Hematopoietic multipotent progenitor cell treated with erythropoietin and hydrocortisone succinate and interleukin-3 and kit ligand, for 8 days (in vitro differentiated cells): ENCODE results near the gene ERC2.

Experiments
- DNase-seq: peaks from one replicate; pipeline ENCODE4 v3.0.0-alpha.2; 2015

Gene ERC2

DNA sequence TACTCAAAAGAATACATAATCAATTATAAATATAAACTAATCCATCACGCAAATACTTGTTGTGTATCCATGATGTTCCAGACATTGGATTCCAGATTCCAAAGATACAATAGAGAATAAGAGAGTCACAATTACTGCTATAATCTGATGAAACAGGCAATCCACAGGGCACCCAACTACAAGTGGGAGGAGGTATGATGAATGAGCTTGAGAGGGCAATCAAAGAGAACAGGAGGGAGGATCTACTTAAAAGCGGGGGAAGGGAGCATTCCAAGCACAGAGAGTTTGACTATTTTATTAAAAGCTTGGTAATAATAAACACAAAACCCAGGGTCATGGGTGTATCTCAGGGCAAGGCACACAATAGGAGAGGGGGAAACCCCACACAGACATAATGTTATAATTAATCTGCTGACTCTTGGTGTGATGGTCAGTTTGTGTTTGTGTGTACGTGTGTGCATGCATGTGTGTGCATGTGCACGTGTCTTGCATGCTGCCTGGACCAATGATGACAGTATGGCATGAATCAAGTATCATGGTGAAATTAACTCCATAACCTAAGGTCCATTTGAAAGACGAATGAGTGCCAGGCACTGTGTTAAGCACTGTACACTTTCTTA is 655.8 kb downstream of the ERC2 start:
- no peak for DNase-seq

DNA sequence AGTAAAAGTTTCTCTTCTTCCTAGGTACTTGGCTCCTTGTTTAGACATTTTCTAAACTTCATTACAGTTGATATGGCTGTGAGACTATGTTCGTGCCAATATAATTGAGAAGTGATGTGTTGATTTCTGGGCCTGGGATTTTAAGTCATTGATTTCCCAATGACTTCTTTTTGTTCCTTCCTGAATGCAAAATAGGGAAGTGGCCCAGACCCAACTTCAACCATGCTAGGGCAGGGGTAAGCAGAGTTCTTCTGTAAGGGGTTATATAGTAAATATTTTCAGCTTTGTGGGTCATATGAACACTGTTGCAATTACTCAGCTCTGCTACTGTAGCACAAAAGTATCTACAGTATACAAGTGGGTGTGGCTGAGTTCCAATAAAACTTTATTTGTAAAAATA is 661.1 kb downstream of the ERC2 start:
- DNase-seq: no peak

DNA sequence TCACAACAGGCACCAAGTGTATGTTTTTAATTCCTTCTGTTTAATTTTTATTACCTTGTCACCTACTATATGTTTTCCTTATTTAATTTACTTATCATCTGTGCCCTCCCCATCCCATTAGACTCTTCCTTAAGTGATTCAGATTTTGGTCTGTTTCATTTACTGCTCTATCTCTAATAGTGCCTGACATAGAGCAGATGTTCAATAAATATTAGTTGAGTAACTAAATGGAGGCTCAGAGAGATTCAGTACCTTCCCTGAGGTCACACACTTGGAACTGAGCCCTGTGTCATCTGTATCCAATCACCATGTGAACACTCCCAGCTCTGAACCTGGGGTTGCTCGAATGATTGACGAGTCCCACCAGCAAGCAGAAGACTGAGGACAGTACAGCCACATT is 663.1 kb downstream of the ERC2 start:
- no peak for DNase-seq

DNA sequence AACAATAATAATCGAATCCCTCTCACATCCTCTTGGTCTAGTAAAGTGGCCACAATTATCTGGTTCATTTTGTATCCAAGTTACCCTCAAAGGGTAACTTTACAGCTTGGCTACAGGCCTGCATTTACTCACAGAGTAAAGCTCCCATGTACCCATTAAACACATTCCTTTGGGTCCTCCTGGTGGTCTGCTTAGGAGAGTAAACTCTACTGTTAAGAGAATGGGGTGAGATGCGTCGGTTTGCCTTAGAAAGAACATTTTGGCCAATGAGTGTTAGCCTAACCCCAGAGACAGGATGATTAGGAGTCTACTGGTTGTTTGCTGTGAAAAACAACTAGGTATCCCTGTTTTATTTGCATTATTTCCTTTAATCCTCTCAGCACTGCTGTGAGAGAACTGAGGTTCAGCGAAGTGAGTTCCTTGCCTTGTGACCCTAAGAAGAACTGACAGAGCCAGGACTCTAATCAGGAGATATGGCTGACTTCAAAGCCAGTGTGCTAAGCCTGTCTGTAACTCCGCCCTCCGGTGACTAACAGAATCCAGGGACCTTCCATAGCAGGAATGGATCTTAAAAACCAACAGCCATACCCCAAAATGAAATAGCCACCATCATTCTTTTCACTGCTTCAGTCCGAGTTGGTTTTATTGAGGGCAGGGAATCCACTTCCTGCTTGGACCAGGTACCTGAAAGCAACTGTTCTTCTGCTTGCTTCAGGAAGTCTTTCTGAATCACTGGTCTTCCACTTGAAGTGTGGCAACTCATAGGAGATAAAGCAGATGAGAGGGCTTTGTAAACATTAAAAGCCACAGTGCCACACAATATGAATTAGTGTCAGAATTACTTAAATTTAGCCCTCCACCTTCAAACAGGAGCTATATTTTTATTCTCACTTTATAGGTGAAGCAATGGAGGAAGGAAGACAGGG is 663.8 kb downstream of the ERC2 start:
- DNase-seq: no peak

DNA sequence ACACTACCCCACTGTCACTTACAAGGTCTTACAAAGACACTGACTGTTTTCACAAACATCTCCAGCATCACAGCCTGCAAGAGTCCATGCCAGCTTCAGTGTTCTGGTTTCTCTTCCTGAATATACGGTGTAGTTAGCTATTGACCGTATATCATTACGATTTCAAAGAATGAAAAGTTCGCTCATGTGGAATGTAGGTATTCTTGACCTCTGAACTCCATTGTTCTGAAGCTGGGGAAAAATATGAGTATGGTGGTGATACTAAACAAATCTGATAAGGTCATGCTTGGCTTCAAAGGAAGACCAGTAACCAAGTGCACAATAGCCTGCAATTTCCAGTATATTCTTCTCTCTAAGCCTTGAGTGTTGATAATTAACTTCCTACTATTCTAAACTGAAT is 665.5 kb downstream of the ERC2 start:
- no peak for DNase-seq

DNA sequence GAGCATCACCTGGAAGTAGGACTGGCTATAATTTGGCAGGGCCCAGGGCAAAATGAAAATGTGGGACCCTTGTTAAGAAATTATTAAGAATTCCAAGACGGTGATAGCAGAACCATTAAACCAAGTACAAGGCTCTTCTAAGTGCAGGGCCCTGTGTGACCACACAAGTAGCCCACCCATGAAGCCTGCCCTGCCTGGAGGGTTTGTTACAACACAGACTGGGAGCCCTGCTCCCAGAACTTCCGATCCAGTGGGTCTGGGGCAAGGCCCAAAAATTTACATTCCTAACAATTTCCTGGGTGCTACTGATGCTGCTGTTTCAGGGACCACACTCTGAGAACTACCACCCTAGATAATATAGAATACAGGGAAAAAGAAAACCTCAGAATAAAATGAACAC is 666.6 kb downstream of the ERC2 start:
- no peak for DNase-seq

DNA sequence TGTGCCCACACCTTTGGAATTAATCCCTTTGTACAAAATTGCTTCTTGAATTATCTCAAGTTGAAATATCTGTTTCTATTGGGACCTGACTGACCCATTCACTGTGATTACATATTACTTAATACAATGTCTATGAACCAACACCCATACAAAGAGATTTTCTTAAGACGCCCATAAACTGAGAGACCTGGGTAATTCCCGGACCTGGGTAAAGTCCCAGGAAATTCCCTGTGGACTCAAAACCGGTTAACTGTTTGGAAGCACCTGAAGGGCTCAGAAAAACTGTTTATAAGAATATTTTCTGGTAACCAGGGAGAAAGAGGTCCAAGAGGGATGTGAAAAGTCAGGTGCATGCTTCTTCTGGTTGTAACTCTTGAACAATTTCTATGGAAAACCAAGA is 667.2 kb downstream of the ERC2 start:
- no peak for DNase-seq

DNA sequence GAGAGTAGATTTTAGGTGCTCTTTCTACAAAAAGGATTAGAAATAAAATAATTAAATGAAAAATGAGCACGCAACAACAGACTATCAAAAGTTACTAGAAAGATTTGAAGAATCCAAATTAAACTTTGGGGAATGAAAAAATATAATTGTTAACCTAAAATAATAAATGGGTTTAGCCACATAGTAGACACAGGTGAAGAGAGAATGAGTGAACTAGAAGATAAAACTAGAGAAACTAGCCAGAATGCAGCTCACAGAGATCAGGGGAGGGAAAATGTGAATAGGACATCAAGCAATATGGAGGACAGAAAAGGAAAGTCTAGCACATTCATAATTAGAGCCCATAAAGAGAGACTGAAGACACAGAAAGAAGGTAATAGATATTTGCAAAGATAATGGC is 670.5 kb downstream of the ERC2 start:
- no peak for DNase-seq

DNA sequence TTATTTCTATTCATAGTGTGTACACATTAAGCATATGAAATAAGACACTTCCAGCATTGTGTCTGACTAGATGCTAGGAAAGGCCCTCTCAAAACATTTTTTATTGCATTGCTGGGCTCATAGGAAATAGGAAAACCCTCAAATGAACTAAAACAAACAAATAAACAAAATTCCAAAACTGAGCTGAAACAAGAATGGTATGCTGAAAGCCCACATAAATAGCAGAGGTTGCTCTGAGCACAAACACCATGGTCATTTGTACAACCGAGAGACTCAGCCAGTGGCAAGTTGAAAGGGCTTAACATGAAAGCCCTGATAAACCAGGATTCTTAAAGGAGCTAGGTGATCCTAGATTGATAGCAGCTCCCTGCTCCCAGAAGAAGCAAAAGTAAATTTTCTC is 671.2 kb downstream of the ERC2 start:
- no peak for DNase-seq

DNA sequence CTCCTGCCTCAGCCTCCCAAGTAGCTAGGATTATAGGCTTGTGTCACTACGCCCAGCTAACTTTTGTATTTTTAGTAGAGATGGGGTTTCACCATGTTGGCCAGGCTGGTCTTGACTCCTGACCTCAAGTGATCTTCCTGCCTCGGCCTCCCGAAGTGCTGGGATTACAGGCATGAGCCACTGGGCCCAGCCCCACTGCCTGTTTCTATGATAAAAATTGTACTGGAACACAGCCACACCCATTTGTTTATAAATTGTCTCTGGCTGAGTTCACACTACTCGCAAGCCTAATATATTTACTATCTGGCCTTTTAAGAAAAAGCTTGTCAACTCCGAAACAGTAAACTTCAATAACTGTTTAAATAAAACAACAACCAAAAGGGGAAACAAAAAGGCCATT is 671.7 kb downstream of the ERC2 start:
- no peak for DNase-seq

DNA sequence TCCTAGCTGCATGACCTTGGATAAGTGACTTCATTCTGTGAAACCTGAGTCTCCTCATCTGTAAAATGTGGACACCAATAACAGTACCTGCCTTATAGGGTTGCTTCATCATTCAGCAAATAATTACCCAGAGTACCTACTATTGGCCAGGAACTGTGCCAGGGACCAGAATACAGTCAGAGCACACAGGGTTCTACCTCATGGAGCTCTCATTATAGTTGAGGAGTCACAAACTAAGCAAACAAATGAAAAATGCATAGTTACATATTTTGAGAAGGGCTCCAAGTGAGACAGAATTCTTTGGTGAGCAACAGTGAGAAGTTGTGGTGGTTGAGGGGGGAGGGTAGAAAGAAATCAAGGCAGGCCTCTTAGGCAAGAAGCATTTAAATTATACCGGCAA is 672.5 kb downstream of the ERC2 start:
- no peak for DNase-seq

DNA sequence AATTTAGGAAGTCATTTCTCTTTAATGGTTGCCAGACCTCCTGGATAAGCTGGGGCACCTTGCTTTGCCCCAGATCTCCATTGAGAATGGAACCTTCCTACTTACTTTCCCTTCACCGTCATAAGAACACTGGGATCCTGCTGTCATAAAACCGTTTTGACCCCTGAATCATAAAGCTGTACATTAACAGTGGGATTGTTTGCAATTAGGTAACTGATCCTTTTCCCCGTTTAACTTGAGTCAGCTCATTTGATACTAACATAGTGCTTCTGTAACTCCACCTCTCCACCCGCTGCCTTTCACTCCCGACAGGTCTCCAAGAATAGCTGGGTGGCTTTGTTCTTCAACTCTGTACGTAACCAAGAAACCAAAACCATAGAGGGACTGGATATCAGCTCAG is 673.0 kb downstream of the ERC2 start:
- DNase-seq: no peak

DNA sequence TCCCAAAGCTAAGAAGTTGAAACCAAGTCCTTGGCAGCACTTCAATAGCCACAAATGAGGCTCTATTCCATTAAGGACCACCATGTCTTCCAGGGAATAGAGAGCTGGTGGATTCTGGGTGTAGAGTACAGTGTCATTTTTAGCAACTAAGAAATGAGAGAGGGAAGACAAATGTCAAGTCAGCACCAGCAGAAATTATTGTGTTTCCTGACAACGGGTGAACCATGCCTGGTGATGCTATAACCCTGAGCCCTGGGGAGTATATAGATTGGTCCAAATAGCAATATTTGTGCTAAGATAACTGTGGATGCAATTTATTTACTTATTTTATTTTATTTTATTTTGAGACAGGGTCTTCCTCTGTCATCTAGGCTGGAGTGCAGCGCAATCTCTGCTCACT is 675.5 kb downstream of the ERC2 start:
- DNase-seq: no peak

DNA sequence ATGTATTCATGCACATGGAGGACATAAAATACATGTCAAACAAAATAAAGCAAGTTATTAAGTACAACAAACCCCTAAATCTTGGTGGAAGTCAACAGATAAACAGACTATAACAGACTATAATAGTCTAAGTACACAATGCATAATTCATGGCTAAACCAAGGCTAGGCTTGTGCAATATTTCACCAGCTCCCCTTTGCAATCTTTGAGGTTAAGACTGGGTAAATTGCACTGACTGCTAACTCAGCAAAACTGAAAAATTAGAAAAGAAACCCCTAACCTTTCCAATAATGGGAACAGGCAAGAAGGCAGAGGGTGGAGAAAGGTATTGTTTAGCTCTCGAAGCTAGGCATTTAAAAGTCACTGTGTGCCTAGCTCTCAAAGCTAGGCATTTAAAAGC is 676.3 kb downstream of the ERC2 start:
- DNase-seq: no peak

DNA sequence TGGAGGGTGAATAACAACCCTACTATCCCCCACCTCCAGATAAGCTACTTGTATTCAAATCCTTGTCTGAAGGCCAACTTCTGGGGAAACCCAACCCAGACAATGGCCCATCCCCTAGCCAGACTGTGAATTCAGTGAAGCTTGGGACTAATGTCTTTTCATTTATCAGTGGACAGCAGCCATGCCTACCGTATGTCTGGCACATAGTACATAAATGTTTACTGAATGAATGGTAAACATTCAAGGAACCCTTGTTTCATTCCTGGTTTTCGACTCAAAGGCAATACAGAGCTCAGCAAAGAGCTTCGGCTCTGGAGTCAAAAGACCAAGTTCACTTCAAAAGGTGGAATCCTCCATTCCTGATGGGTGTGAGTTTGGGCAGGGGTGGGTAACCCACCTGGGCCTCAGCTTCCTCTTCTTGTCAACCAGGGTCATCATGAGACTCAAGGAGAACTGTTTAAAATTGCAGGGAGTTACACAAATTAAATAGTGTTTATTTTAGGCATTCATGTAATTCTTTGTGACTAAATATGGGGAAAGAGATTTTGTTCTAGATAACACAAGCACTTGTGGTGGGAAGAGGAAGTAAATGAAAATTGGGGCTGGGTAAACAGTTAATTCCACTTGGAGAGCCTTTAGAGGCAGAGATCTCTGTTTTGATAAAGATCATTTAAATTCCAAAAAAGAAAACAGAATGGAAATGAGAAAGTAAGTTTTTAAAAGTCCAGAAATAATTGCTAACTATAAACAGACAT is 677.5 kb downstream of the ERC2 start:
- DNase-seq: no peak

DNA sequence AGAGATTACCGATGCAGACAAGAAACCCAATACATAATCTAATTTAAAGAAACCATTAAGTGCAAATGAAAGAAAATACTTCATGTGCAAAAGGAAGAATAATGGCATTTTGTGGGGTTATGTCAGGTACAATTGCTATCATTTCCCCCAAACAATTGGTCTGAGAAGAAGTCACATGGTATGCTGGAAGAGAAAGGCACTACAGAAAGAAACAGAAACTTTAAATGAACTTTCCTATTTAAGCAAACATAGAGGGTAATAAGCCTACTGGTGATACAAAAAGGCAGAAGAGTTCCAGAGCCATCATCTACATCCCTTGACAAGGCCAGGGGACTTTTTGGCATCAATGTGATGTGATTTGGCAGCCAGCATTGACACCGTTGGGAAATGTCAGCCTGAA is 678.8 kb downstream of the ERC2 start:
- DNase-seq: no peak

DNA sequence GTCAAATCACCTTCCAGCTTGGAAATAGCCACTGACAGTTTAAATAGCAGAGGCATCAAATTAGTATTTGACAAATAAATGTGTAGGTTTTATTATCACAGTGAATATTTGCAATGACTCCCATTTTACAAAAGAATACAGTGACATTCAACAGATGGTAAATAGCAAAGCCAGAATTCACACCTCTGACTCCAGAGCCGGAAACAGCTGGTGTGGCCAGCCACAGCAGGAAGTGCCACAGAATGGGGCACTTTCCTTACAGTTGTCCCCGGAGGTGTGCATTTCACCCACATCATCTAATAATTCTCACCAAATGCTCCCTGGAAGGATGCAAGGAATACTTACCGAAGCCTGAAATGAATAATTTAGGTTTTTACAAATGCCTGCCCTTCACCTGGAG is 685.5 kb downstream of the ERC2 start:
- DNase-seq: no peak

DNA sequence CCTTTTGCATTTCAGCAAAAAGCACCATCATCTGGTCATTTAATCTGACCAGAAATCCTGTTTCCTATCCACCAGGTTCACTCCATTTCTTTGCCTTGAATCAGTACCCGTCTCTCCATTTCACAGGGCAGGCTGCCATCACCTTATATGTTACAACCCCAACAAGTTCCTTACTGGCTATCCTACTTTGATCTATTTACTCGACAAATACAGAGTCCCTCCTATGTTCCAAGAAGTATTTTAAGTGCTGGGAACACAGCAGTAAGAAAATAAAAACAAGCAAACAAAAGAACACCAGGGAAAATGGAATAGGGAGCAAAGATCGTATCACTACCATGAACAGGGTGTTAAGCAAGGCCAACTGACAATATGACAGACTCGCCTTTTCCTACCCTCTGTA is 685.9 kb downstream of the ERC2 start:
- DNase-seq: no peak

DNA sequence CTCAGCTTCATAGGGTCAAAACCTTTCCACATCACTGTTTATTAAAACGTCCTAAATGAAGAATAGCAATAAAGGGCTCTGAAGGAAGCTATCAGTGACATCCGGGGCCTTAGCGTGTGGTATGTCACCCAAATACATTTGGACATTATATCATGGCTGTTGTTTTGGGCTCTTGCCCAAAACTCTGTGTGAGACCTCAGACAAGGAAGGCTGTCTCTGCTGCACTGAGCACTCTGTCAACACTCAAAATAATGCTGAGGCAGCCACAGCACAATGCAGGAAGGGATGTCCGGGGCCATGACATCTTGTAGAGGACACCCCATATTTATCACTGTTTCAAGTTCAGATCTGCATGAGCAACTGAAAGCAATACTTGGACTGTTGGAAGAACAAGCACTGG is 687.4 kb downstream of the ERC2 start:
- no peak for DNase-seq

DNA sequence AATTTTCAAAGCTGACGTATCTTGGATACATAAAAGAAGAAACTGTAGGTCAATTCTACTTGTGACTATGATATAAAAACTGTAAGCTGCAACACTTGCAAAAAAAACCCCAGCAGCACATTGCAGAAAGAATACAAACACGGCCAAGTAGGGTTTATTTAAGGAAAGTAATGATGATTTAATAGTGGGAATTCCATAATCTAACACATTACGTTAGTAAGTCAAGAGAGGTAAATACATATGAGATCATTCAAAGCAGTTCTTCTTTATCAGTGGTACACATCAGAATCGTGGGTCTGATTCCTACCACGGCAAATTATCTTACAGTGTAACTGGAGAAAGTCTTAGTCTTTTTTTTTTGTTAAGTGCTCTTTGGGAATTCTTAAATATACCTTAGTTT is 688.7 kb downstream of the ERC2 start:
- DNase-seq: no peak

DNA sequence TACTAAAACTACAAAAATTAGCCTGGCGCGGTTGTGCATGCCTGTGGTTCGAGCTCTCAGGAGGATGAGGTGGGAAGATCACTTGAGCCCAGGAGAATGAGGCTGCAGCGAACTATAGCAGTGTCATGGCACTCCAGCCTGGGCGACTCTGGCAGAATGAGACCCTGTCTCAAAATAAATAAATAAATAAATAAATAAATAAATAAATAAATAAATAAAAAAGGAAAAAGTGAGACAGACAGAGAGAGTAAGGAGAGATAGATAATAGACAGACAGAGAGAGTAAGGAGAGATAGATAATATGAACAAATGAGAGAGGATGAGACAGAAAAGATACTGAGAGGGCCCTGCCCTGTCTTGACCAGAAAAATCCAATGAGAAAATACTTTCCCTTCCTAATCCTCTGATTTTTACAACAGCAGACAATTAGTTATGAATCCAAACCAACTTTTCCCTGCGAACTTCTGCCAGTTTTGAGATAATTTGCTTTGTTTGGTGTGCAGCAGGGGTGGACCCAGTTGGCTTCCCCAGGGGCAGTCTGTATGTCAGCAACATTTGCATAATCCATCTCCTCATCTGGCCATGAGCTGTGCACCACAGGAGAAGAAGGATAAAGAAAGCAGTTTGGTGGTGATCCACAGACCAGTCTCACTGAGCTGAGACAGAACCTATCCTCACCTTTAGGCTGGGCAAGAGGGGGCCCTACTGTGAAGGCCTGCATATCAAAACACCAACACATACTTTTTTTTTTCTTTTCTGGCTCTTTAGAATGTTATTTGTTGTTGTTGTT is 692.7 kb downstream of the ERC2 start:
- no peak for DNase-seq

DNA sequence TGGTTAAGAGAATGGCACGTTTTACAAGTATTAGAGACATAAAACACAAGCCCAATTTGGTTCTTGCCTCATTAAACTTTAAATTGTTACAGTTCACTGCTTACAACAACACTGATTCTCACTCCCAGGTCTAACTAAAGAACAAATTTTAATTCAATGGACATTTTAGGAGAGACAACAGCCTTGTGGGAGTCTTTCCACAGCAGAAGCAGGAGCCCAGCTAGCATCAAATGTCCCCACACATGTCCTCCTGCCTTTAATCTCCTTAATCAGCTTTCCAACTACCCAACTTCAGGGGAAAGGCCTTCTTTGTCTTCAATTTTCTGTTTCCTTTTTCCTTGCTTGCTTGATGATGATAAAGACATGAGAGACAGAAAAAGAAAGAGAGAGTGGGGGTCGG is 693.4 kb downstream of the ERC2 start:
- no peak for DNase-seq

DNA sequence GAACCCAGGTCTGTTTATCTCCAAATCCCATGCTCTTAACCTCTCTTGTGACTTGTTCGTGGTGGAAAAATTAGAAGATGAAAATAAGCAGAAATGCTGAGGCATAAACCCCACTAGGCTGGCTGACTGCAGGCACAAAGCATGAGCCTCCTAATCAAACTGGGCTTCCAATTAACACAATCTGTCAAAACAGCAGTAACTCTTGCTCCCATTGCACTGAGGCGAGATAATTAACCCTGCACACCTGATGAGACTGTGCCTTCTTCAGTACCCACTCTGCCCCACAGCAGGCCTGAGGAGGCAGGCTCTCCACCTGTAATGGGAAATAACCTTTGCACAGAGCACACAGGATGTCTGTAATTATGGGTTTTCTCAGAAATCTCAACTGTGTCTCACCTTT is 696.8 kb downstream of the ERC2 start:
- no peak for DNase-seq
